DOHH2 (cell line): ENCODE results near the gene TTC39A.

Source experiments
- H3F3A ChIP-seq: fragments of 200-600 bp; sonication (generic), shearing (Covaris generic); 2 replicates; pipeline ENCODE4 v1.6.0; 2016; ENCODE audit warnings: antibody characterized with exemption, mild to moderate bottlenecking; ENCODE audit not compliant: control insufficient read depth, insufficient read depth
- H3K27ac ChIP-seq: fragments of 200-600 bp; sonication (generic); 2 replicates; pipeline ENCODE4 v1.5.1; 2014; ENCODE audit warnings: low read depth, mild to moderate bottlenecking, low read length, moderate library complexity
- H3K27me3 ChIP-seq: fragments of 200-600 bp; sonication (generic); 2 replicates; pipeline ENCODE4 v1.6.1; 2014; ENCODE audit warnings: mild to moderate bottlenecking, low read length, mixed read lengths; ENCODE audit not compliant: control insufficient read depth
- H3K36me3 ChIP-seq: fragments of 200-600 bp; sonication (generic); 2 replicates; pipeline ENCODE4 v1.6.1; 2014; ENCODE audit warnings: mild to moderate bottlenecking, low read length, moderate library complexity, mixed read lengths; ENCODE audit not compliant: control insufficient read depth
- H3K4me1 ChIP-seq: fragments of 200-600 bp; sonication (generic); 2 replicates; pipeline ENCODE4 v1.6.1; 2014; ENCODE audit warnings: mild to moderate bottlenecking, low read length, mixed read lengths; ENCODE audit not compliant: control insufficient read depth
- H3K4me2 ChIP-seq: fragments of 200-600 bp; sonication (generic); 2 replicates; pipeline ENCODE4 v1.6.0; 2014; ENCODE audit warnings: mild to moderate bottlenecking, low read length, moderate library complexity
- H3K4me3 ChIP-seq: fragments of 200-600 bp; sonication (generic); 2 replicates; pipeline ENCODE4 v1.5.1; 2014; ENCODE audit warnings: mild to moderate bottlenecking, low read length, mixed read lengths
- H3K79me2 ChIP-seq: fragments of 200-600 bp; sonication (generic); 2 replicates; pipeline ENCODE4 v1.6.1; 2014; ENCODE audit warnings: mild to moderate bottlenecking, low read length, mixed read lengths; ENCODE audit not compliant: control insufficient read depth
- H3K9me2 ChIP-seq: fragments of 200-600 bp; sonication (generic); replicated peaks from 2 replicates; pipeline ENCODE4 v1.6.1; 2014; ENCODE audit warnings: mild to moderate bottlenecking, low read length, mixed read lengths; ENCODE audit not compliant: control insufficient read depth
- H3K9me3 ChIP-seq: fragments of 200-600 bp; sonication (generic); 2 replicates; pipeline ENCODE4 v1.6.1; 2014; ENCODE audit warnings: antibody characterized with exemption, low read length, mixed read lengths; ENCODE audit not compliant: control insufficient read depth, insufficient read depth
- H4K20me1 ChIP-seq: fragments of 200-600 bp; sonication (generic); 2 replicates; pipeline ENCODE4 v1.6.0; 2014; ENCODE audit warnings: low read depth, mild to moderate bottlenecking, antibody characterized with exemption, low read length, moderate library complexity; ENCODE audit not compliant: control insufficient read depth, insufficient read depth
- CTCF ChIP-seq: fragments of 200-600 bp; sonication (generic); IDR thresholded peaks from one replicate; pipeline ENCODE4 v1.5.1; 2014; ENCODE audit warnings: antibody characterized with exemption, mild to moderate bottlenecking, low read depth, low read length; ENCODE audit not compliant: poor library complexity, severe bottlenecking
- EZH2phosphoT487 ChIP-seq: fragments of 200-600 bp; sonication (generic); IDR thresholded peaks from 2 replicates; pipeline ENCODE4 v1.6.1; 2017; ENCODE audit warnings: borderline replicate concordance, mild to moderate bottlenecking, antibody characterized with exemption, low read length, moderate library complexity, mixed read lengths

The TTC39A gene

GRCh38 chr1:51302270-51302669 is 28.1 kb downstream of the TTC39A start:
- no peaks in the 10 kb centered on the region for H3K9me2 ChIP-seq
- no peaks in the 10 kb centered on the region for H3K9me3 ChIP-seq
- peaks cover 5% of the 10 kb centered on the region for H3K27me3 ChIP-seq
- H3F3A ChIP-seq = no peaks in the 10 kb centered on the region
- TF ChIP-seq CTCF (no peak), EZH2phosphoT487 (no peak)
- H3K36me3 ChIP-seq = no peaks in the 10 kb centered on the region
- H3K4me2 ChIP-seq = no peak overlapping the region
- no peak overlapping the region for H3K4me3 ChIP-seq
- no peak overlapping the region for H3K27ac ChIP-seq
- no peaks in the 10 kb centered on the region for H4K20me1 ChIP-seq
- peaks cover under 1% of the 10 kb centered on the region for H3K4me1 ChIP-seq
- no peaks in the 10 kb centered on the region for H3K79me2 ChIP-seq

- H3K4me1 ChIP-seq = peaks cover 5% of the 10 kb centered on the region
- no peak overlapping the region for H3K27ac ChIP-seq
- no peaks in the 10 kb centered on the region for H4K20me1 ChIP-seq
- H3K27me3 ChIP-seq = peaks cover 5% of the 10 kb centered on the region
- no peaks in the 10 kb centered on the region for H3F3A ChIP-seq
- TF ChIP-seq EZH2phosphoT487 = no peak
- TF ChIP-seq CTCF = no peak
- no peaks in the 10 kb centered on the region for H3K36me3 ChIP-seq
- H3K4me2 ChIP-seq = no peak overlapping the region
- H3K4me3 ChIP-seq = no peak overlapping the region
- no peaks in the 10 kb centered on the region for H3K9me2 ChIP-seq
- H3K9me3 ChIP-seq = no peaks in the 10 kb centered on the region
- H3K79me2 ChIP-seq = no peaks in the 10 kb centered on the region
Measured at GRCh38 chr1:51301844-51302162, 28.6 kb downstream of the TTC39A start.

GRCh38 chr1:51301152-51301843 is 29.1 kb downstream of the TTC39A start:
- no peaks in the 10 kb centered on the region for H4K20me1 ChIP-seq
- H3K9me3 ChIP-seq = no peaks in the 10 kb centered on the region
- peaks cover 5% of the 10 kb centered on the region for H3K27me3 ChIP-seq
- H3K9me2 ChIP-seq = no peaks in the 10 kb centered on the region
- no peaks in the 10 kb centered on the region for H3F3A ChIP-seq
- H3K36me3 ChIP-seq = no peaks in the 10 kb centered on the region
- H3K4me1 ChIP-seq = peaks cover 7% of the 10 kb centered on the region
- no peak overlapping the region for H3K27ac ChIP-seq
- no peak for TF ChIP-seq EZH2phosphoT487
- no peak for TF ChIP-seq CTCF
- no peak overlapping the region for H3K4me3 ChIP-seq
- no peaks in the 10 kb centered on the region for H3K79me2 ChIP-seq
- H3K4me2 ChIP-seq = no peak overlapping the region
